Gastrocnemius medialis (tissue), 4 donors: ENCODE data around the gene KCNQ1.

Source experiments
- CTCF ChIP-seq, 5 experiments: fragments of 450-650 bp in 3 of 5; fragments of 200-600 bp in 2 of 5; sonication (generic) in 2 of 5; IDR thresholded peaks in 4 of 5; conservative IDR thresholded peaks in 1 of 5; 1 replicate in 4 of 5; 2 replicates in 1 of 5; pipeline ENCODE4 v1.5.1; 2016 to 2019; ENCODE audit warnings: antibody characterized with exemption in 5 of 5, mild to moderate bottlenecking in 3 of 5, moderate library complexity in 3 of 5
- POLR2A ChIP-seq, 2 donors: fragments of 450-650 bp; IDR thresholded peaks; one replicate each; pipeline ENCODE4 v1.6.1; 2017; ENCODE audit warnings: antibody characterized with exemption in 2 of 2, mild to moderate bottlenecking in 2 of 2, moderate library complexity in 2 of 2

- TF ChIP-seq POLR2A (IDR thresholded peaks at IDR 0.05) (no peak), CTCF (IDR thresholded peaks at IDR 0.05 in 4 of 5, conservative IDR thresholded peaks at IDR 0.05 in 1 of 5) (no peak)
These were observed 323.9 kb downstream of the KCNQ1 start for GRCh38 chr11:2768471-2769408.
